GM19467 (cell line): Measurements from ENCODE around the gene NRG3.

ENCODE experiments used
- ATAC-seq: cut with Tn5 transposase; IDR thresholded peaks from one replicate; pipeline ENCODE4 v1.9.1; 2021; ENCODE audit warnings: mild to moderate bottlenecking, moderate library complexity; ENCODE audit not compliant: unreplicated experiment

Gene NRG3

DNA sequence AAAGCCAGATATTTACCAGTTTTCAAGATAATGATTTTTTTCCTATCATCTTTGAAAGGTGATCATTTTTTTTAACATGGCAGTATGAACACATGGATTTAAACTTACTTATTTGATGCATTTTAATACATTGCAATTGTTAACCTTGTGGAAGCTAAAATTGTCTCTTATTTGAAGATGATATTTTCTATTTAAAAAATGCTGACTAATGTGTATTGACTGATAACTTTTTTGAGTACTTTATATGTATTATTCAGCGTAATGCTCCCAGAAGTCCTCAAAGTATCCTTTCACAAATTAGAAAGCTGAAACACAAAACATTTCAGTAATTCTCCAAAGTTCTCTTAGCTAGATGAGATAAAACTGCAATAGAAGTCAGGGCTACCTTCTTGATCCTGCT, 677.3 kb downstream of the NRG3 start:
- ATAC-seq: no peak

GRCh38 chr10:82554381-82554780, 679.4 kb downstream of the NRG3 start:
- no peak for ATAC-seq

DNA sequence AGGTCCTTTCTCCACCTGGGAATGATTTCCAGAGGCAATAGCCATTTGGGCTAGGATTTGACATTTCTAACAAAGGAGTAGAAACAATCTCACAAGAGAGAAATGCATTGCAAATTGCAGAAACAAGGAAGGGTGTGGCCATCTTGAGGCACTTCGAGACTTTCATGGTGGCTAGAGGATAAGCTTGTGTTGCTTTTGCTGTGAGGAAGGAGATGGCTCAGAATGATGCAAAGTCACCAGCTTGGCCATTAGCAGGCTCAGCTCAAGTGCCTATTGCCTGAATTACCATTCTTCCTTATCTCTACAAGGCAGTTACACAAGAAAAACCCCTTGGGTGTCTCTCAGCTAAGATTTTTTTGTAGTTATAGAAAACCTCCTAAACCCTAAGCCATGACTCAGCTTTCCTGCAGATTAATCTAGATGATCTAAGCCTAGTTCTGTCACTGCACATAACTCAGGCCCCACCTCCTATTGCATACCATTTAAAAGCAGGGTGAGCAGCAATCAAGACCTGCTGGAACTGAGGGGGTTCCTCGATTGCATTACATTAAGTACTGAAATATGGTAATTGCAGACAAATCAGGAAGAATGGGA, 683.1 kb downstream of the NRG3 start:
- no peak for ATAC-seq

DNA sequence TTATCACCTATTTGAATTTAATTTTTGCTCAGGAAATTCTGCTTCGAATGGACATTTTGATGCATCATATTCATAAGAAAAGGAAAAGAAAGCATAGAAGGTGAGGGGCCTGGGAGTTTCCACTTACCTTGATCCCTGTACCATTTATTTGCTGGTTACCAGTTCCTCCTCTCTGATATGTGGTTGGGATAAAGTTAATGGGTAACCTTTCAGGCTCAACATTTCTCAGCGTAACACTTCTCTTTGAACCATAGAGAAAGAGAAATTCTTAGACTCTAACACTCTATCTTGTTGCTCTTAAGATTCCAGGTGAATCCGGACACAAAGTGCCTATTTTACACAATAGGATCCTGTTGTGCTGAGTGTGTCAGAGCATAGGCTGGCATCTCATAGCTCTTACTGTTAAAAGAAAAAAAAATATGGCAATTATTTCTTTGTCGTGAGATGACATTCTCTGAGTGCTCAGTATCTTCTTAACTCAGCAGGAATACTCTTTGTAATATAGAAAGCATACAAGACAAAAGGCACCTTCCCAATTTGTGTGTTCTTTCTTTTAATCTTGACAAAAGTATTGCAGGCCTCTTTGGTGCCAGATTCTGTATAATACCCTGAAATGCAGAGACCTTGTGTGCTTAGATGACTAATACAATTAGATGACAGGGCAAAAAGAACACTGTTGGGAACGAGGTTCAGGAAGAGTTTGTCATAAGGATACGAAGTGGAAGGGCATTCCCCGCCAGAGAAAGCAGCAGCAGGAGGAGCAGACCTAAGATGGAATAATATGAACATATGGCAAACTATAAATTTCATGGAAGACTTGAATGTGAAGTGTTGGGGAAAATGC, 689.6 kb downstream of the NRG3 start:
- no peak for ATAC-seq

DNA sequence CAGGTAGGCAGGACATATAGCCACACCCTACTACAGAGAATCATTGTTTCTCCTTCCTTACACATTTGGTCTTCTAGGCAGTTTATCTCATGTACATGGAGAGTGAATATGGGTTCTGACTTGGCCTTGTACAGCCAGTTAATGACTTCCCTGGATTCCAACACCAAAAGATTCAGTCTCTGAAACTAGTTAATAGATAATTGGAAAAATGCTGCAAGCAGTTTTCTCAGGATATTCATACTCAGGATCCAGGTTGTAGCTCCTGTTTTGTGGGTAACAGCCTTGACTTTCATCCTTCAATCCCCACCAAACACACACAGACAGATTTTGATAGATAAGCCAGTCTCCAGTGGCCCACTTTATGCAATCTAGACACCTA, 690.2 kb downstream of the NRG3 start:
- ATAC-seq: no peak

DNA sequence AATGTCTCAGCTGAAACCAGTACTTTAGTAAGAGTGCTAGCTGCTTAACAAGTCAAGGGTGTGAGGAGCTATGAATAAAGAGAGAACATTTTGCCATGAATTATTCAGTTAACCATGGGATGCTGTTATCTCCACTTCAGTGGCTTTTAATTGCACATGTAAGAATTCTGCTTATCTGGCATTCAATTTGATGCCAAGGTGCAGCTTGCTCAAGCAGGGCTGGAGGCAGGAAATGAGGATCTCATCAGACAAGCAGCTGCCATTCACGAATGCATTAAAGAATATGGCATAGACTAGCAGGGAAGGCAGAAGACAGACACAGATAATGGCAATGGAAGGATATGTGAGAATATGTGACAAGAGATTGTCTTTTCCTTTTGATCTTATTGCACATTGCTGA, 697.8 kb downstream of the NRG3 start:
- no peak for ATAC-seq

GRCh38 chr10:82574081-82574480, 699.1 kb downstream of the NRG3 start:
- no peak for ATAC-seq

DNA sequence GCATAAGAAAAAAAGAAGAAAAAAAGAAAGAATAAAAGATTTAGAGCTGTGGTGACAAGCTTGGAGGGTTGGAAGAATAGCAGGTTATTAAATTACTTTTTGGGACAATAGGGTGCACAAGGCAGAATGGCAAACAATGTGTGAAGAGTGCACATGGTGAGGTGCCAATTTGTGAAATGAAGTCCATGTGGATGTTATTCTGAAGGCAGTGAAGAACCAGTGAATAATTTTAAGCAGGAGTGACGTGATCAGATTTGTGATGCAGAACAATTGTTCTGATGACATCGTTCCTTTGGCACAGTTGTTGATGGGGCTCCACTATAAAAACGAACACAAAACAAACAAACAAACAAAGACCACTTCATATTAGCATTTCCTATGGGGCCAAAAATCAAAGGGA, 700.3 kb downstream of the NRG3 start:
- ATAC-seq: no peak

DNA sequence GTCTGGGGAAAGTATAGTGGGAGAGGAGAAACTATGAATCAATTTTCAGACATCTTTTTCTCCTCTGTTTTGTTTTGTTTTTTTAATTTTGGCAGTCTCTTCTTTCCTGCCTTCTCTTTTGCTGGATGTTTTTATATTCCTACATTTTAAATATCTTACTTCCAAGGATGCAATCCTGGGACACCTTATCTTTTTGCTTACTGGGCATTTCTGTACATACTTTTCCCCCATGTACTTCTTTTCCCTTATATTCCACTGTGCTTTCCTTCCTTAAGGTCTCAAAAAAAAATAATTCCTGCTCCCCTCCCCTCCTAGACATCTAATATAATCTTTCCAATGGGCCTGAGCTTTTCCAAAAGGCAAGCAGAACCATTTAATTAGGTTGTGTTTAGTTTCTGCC, 701.1 kb downstream of the NRG3 start:
- ATAC-seq: no peak

- ATAC-seq: no peak
These were observed 706.9 kb downstream of the NRG3 start for GRCh38 chr10:82581940-82582339.

DNA sequence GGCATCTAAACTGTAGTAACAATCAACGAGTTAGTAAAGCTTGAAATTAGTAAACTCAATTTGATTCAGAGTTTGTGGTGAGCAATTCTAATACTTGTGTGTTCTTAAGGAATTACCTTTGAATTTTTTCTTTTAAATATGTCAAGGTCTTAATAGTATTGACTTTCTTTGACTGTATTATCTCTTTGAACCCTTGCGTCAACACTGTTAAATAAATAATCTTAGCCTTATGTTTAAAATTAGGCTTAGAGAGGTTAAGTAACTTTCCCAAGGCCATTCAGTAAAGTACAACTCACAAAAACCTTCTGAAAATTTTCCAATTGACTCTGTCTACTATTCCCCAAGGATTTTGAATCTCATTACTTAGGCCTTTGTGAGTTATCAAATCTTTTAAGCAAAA, 716.4 kb downstream of the NRG3 start:
- ATAC-seq: no peak

- ATAC-seq: no peak
These were observed 722.8 kb downstream of the NRG3 start for GRCh38 chr10:82597840-82598239.

- ATAC-seq: no peak
These were observed 734.9 kb downstream of the NRG3 start for GRCh38 chr10:82609845-82610244.

DNA sequence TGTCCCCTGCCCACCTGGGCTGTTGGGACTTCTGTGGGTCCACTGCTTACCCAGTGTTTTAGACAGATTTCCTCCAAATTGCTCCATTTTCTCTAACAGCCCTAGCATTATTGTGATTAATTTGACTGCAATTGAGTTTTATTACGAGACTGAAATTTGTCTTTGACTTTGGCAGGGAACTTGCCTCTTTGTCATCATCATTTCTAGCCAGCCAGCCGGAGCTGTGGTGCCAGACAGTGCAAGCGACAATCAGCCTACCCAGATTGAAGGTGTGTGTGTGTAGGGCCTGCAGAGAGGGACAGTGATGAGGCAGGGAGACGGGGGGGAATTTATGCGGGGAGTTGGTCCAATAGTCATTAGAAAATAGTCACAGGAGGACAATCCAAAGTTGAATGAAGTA, 743.0 kb downstream of the NRG3 start:
- no peak for ATAC-seq

DNA sequence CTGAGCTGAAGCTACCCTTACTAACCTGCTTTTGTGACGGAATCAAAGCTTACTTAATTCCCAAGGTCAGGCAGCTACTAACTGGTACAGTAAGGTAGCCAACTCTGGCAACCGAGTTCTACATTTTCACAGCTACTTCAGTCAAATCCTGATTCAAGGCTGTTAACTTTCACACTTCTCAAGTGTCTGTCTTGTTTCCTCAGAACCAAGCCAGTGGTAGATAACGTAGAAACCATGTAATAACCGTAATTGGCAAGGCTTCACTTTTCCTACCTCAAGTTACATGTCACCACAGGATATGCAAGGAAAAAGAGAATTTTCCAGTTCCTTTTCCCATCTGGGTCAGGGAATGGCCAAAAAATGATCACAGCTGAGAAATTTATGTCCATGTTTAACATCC, 746.7 kb downstream of the NRG3 start:
- ATAC-seq: no peak

- ATAC-seq: no peak
These were observed 747.5 kb downstream of the NRG3 start for GRCh38 chr10:82622479-82622878.

DNA sequence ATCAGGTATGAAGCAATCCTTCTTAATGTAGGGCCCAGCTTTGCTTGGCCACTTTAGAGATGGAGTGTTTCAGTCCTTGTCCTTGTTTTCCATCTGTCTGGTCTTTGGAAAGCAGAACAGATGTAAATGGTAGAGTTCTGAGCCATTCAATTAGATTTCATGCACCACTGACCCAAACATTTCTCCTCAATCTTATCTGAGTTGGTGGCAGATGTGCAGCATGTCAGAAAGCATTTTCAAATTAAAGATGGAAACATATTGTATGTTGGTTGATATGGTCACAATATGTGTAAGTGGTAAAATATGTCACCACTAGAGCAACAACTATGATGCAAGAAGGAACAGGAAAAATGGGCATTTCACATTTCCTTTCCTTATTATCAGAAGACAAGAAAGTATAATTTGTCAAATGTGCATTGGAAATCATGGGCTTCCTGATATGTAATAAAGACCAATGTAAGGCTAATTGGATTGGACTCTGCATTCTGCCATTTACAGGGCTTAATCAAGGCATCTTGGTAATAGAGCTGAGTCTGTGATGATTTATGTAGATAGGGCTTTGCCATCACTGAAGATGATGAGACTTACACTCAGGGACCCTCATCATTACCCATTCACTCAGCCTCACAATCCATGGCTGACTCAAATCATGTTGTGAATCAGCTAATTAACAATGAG, 750.7 kb downstream of the NRG3 start:
- ATAC-seq: no peak

DNA sequence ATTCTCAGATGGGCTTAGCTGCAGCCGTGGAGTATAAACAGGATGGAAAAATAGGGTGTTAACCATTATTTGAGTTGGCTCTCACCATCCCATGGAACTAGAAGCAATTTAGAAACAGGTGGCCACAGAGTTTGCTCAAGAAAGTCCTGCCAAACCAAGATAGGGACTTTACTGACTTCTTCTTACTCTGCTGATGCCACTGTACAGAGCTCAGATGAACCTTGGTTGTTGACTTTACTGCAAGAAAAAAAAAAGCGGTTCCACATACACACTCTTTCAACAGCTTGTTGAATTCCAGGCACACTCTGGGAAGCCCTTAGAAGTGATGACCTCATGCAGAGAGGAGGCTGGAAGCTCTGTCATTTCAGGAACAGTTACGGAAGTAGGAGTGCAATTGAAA, 753.4 kb downstream of the NRG3 start:
- no peak for ATAC-seq

DNA sequence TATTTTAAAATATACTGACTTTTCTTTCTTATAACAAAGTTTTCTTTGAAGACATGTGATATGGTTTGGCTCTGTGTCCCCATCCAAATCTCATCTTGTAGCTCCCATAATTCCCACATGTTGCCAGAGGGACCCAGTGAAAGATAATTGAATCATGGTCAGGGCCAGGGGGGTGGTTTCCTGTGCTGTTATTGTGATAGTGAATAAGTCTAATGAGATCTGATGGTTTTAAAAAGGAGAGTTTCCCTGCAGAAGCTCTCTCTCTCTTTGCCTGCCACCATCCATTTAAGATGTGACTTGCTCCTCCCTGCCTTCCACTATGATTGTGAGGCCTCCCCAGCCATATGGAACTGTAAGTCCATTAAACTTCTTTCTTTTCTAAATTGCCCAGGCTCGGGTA, 768.1 kb downstream of the NRG3 start:
- ATAC-seq: no peak

GRCh38 chr10:82643601-82644000, 768.6 kb downstream of the NRG3 start:
- no peak for ATAC-seq

- ATAC-seq: no peak
These were observed 770.2 kb downstream of the NRG3 start for GRCh38 chr10:82645221-82645620.
